K562 (cell line): Measurements from ENCODE around the gene ARID3C. TPM values are rescaled to one million over a fixed set of nuclear protein-coding genes. Genes with fewer than 3 reads are reported as not detected.

Experiments
- ATAC-seq: fragments of 200-7000 bp; cut with Tn5 transposase; 3 replicates; pipeline ENCODE4 v1.9.1; 2020; ENCODE audit warnings: moderate library complexity
- BruUV-seq: library from RNA; stranded (reverse); fragments of 400-500 nt; replicated peaks from 2 replicates; lab custom pipeline; 2021; lab: Mats Ljungman, UMichigan
- CTCF ChIA-PET: fragments of 300-600 bp; formaldehyde crosslinking; extraction: SDS; loops from one replicate; lab custom pipeline; 2021; ENCODE audit warnings: low intra/inter-chr PET ratio; lab: Yijun Ruan, JAX
- POLR2A ChIA-PET: fragments of 300-600, 350-650 bp; sonication (Branson Sonifier 250); formaldehyde crosslinking; extraction: SDS; loops from one replicate; lab custom pipeline; 2021; ENCODE audit warnings: antibody characterized with exemption, inconsistent platforms; lab: Yijun Ruan, JAX
- DNase-seq, 4 experiments: peaks; one replicate each; pipeline versions ENCODE4 v3.0.0 to v3.0.0-alpha.2; 2011 to 2018; ENCODE audit warnings: low spot score in 3 of 4, mixed read lengths in 3 of 4; ENCODE audit errors: extremely low read depth in 1 of 4
- FAIRE-seq: peaks from 2 replicates; lab custom pipeline; 2011; peaks lifted over from hg19 to GRCh38; lab: Jason Lieb, UNC
- H2AFZ ChIP-seq: 2 replicates; pipeline ENCODE4 v1.6.0; 2011; ENCODE audit warnings: low read depth, low read length, control low read depth, inconsistent platforms
- H3K27ac ChIP-seq: fragments of 200-600 bp; 3 replicates; pipeline ENCODE4 v1.8.0; 2011; ENCODE audit warnings: low read depth, mild to moderate bottlenecking, control low read depth, inconsistent platforms, low read length, moderate library complexity, mixed read lengths; ENCODE audit errors: extremely low read depth
- H3K27me3 ChIP-seq, 2 experiments: fragments of 300-600 bp in 1 of 2; 2 replicates in 1 of 2; 3 replicates in 1 of 2; pipeline versions ENCODE4 v1.6.0 to v1.8.0; 2011; ENCODE audit warnings: inconsistent platforms in 2 of 2, low read length in 2 of 2, mild to moderate bottlenecking in 1 of 2, mixed read lengths in 1 of 2, moderate library complexity in 1 of 2; ENCODE audit not compliant: control insufficient read depth in 2 of 2, insufficient read depth in 2 of 2
- H3K36me3 ChIP-seq: fragments of 300-600 bp; 3 replicates; pipeline ENCODE4 v1.8.0; 2011; ENCODE audit warnings: mild to moderate bottlenecking, low read length, inconsistent platforms; ENCODE audit not compliant: control insufficient read depth, insufficient read depth
- H3K4me1 ChIP-seq, 2 experiments: fragments of 200-600 bp in 1 of 2; replicated peaks in 1 of 2; 2 replicates in 1 of 2; 3 replicates in 1 of 2; pipeline versions ENCODE4 v1.5.1 to v1.8.0; 2011; ENCODE audit warnings: inconsistent platforms in 2 of 2, low read length in 2 of 2, mild to moderate bottlenecking in 1 of 2, mixed read lengths in 1 of 2, moderate library complexity in 1 of 2; ENCODE audit not compliant: control insufficient read depth in 2 of 2, insufficient read depth in 2 of 2
- H3K4me2 ChIP-seq: 2 replicates; pipeline ENCODE4 v1.6.1; 2011; ENCODE audit warnings: low read length, control low read depth, inconsistent platforms, mixed read lengths; ENCODE audit not compliant: insufficient read depth
- H3K4me3 ChIP-seq: fragments of 200-600 bp; sonication (generic), shearing (Covaris generic); 2 replicates; pipeline ENCODE4 v1.5.1; 2016; ENCODE audit warnings: control low read depth, inconsistent platforms
- H3K79me2 ChIP-seq: fragments of 200-600 bp; 3 replicates; pipeline ENCODE4 v1.8.0; 2011; ENCODE audit warnings: low read length, inconsistent platforms; ENCODE audit not compliant: control insufficient read depth, insufficient read depth
- H3K9ac ChIP-seq, 2 experiments: 2 replicates each; pipeline versions ENCODE4 v1.6.0 to v1.6.1; 2011; ENCODE audit warnings: low read depth in 2 of 2, low read length in 2 of 2, control low read depth in 1 of 2, inconsistent platforms in 1 of 2, mild to moderate bottlenecking in 1 of 2, mixed read lengths in 1 of 2; ENCODE audit not compliant: insufficient read depth in 1 of 2
- H3K9me1 ChIP-seq: one replicate; pipeline ENCODE4 v1.6.0; 2011; ENCODE audit warnings: inconsistent platforms, mild to moderate bottlenecking, low read length, moderate library complexity; ENCODE audit not compliant: control insufficient read depth, insufficient read depth
- H3K9me3 ChIP-seq: replicated peaks from 2 replicates; pipeline ENCODE4 v1.5.1; 2011; ENCODE audit warnings: low read depth, low read length, inconsistent platforms; ENCODE audit not compliant: control insufficient read depth, insufficient read depth
- H4K20me1 ChIP-seq: replicated peaks from 2 replicates; pipeline ENCODE4 v1.6.1; 2011; ENCODE audit warnings: low read length, inconsistent platforms, mixed read lengths; ENCODE audit not compliant: control insufficient read depth, insufficient read depth
- CBX3 ChIP-seq, 2 experiments: IDR thresholded peaks; 1 replicate in 1 of 2; 2 replicates in 1 of 2; pipeline ENCODE4 v1.6.1; 2012; ENCODE audit warnings: inconsistent platforms in 2 of 2, low read length in 2 of 2, borderline replicate concordance in 1 of 2, control low read depth in 1 of 2
- COPS2 ChIP-seq: fragments of 450-650 bp; conservative IDR thresholded peaks from 2 replicates; pipeline ENCODE4 v1.6.1; 2016; ENCODE audit warnings: mild to moderate bottlenecking, moderate library complexity
- HDAC8 ChIP-seq: fragments of 450-650 bp; IDR thresholded peaks from 2 replicates; pipeline ENCODE4 v1.6.1; 2016; ENCODE audit warnings: mild to moderate bottlenecking, missing genetic modification characterization, moderate library complexity, missing compliant biosample characterization
- ILK ChIP-seq: fragments of 450-650 bp; IDR thresholded peaks from 2 replicates; pipeline ENCODE4 v1.6.1; 2016; ENCODE audit warnings: missing genetic modification characterization, low read depth, mild to moderate bottlenecking, missing compliant biosample characterization, moderate library complexity, borderline replicate concordance
- MYBL2 ChIP-seq, 2 experiments: fragments of 450-650 bp in 1 of 2; sonication (generic) in 1 of 2; formaldehyde crosslinking in 1 of 2; IDR thresholded peaks; 2 replicates each; pipeline versions ENCODE4 v1.6.1 to v1.8.1; 2017 to 2022; ENCODE audit warnings: borderline replicate concordance in 1 of 2, inconsistent platforms in 1 of 2, low read depth in 1 of 2, mild to moderate bottlenecking in 1 of 2, missing genetic modification reagents in 1 of 2, moderate library complexity in 1 of 2
- RBM25 ChIP-seq: fragments of 200-400 bp; formaldehyde crosslinking; IDR thresholded peaks from 2 replicates; pipeline ENCODE4 v1.6.1; 2018; ENCODE audit warnings: low read length, low read depth, moderate library complexity; ENCODE audit not compliant: severe bottlenecking
- SMARCA5 ChIP-seq: fragments of 450-650 bp; IDR thresholded peaks from 2 replicates; pipeline ENCODE4 v1.6.1; 2016
- TBP ChIP-seq: optimal IDR thresholded peaks from 2 replicates; pipeline ENCODE3; 2011; ENCODE audit warnings: low read depth, low read length, improper control_type of control experiment
- ZBTB1 ChIP-seq: sonication (generic); formaldehyde crosslinking; IDR thresholded peaks from 2 replicates; pipeline ENCODE4 v1.8.1; 2023; ENCODE audit warnings: missing genetic modification reagents, low read depth, mild to moderate bottlenecking, borderline replicate concordance
- ZNF780A ChIP-seq: fragments of 250-450 bp; sonication (Bioruptor Pico); IDR thresholded peaks from 2 replicates; pipeline ENCODE4 v1.5.0; 2021; ENCODE audit warnings: mild to moderate bottlenecking
- WGBS: fragments of 100-300 bp; shearing (Covaris generic); methylation state at CpG from one replicate; pipeline ENCODE4 v1.1.6; 2016; ENCODE audit warnings: low coverage, mixed read lengths; ENCODE audit not compliant: insufficient coverage; ENCODE audit errors: missing lambda C conversion rate; 5-methylcytosine and 5-hydroxymethylcytosine counted together
- in situ Hi-C: fragments of 300-500 bp; cut with MboI; formaldehyde crosslinking; loops from 4 replicates; pipeline ENCODE4 v1.15.0; 2018; ENCODE audit warnings: inconsistent platforms, mixed read lengths
- intact Hi-C: fragments of 100-400 bp; cut with micrococcal nuclease; formaldehyde crosslinking; loops from 2 replicates; pipeline ENCODE4 v1.14.2; 2022
- polyA plus RNA-seq, 8 experiments: library from polyadenylated mRNA; depleted of rRNA in 4 of 8; stranded (reverse) in 5 of 8; unstranded in 3 of 8; fragments of >200 nt; fragmentation: Nextera tagmentation in 2 of 8; fragmentation: Illumina TruSeq in 1 of 8; extraction: Ambion mirVana in 2 of 8; extraction: Trizol in 1 of 8; gene quantifications; 2 replicates each; pipeline versions ENCODE4 v1.2.1 to v1.2.3, GENCODE V29; 2011 to 2014; ENCODE audit warnings: inconsistent platforms in 1 of 8, missing spikeins in 1 of 8
- total RNA-seq, 7 experiments: library from RNA; depleted of rRNA in 6 of 7; stranded (reverse); fragments of >200 nt in 6 of 7; fragmentation: Illumina TruSeq in 2 of 7; extraction: Trizol in 2 of 7; gene quantifications; 2 replicates each; pipeline versions ENCODE4 v1.2.1 to v1.2.3, GENCODE V29; 2011 to 2021; ENCODE audit warnings: low replicate concordance in 1 of 7
- TF ChIP-seq, protein P1 (sequence below): fragments of 250-450 bp; sonication (Bioruptor Pico); IDR thresholded peaks from 2 replicates; pipeline ENCODE4 v1.4.0; 2020

Gene ARID3C
- total and polyA plus RNA-seq, 9 of the 15 experiments (the other 6 are each of a cell fraction or from before 2014, with no cell fraction given): not detected

- no peaks in the 10 kb centered on the region for H3K4me1 ChIP-seq
- no peak overlapping the region for H3K4me2 ChIP-seq
- H3K27me3 ChIP-seq: peaks cover 10 to 79% of the 10 kb centered on the region in 2 experiments
- ChIA-PET POLR2A (interaction anchor here (0.6 kb wide), 1 partner anchor 10 kb away, joined by 3 read pairs; no protein-coding TSS in a partner anchor), CTCF (no interaction called here)
- peaks cover 4% of the 10 kb centered on the region for H4K20me1 ChIP-seq
- BruUV-seq: no TSS peak
- intact Hi-C loops (no loop called here), in situ Hi-C loops (no loop called here)
- DNase-seq (no peak), FAIRE-seq (no peak), ATAC-seq (no peak)
- no peak overlapping the region for H3K9ac ChIP-seq
- no peak overlapping the region for H3K27ac ChIP-seq
- H3K9me3 ChIP-seq: no peaks in the 10 kb centered on the region
- no peaks in the 10 kb centered on the region for H3K79me2 ChIP-seq
- H3K4me3 ChIP-seq: no peak overlapping the region
- H3K9me1 ChIP-seq: no peaks in the 10 kb centered on the region
- H3K36me3 ChIP-seq: no peaks in the 10 kb centered on the region
- no peak for TF ChIP-seq MYBL2 (IDR thresholded peaks at IDR 0.05; ENCODE audit: low read depth)
- TF ChIP-seq MYBL2 (CRISPR knock-in tag; IDR thresholded peaks at IDR 0.05; ENCODE audit: borderline replicate concordance): no peak
- no peak for TF ChIP-seq SMARCA5
- TF ChIP-seq, all 486 proteins: peak for 0
- no peak overlapping the region for H2AFZ ChIP-seq
Measured at GRCh38 chr9:34572092-34572491, 56.8 kb downstream of the ARID3C start.

DNA sequence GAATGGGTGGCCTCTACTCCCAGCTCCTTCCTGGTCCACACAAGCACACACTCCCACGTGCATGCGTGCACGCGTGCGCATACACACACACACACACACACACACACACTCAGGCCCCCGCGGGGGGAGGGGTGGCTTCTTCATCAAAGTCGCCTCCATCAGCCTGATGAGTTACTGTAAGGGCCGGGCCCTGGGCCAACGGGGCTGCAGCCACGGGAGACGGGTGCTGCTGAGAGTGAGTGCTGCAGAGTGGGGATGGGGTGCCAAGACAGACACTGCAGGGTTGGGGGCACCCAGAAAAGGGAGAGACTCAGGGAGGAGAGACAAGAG lies 57.4 kb downstream of the ARID3C start:
- 0% methylated on average over 10 of the region's 12 CpGs for WGBS

More for the DNA sequence above, 57.4 kb downstream of the ARID3C start:
- DNase-seq (no peak), FAIRE-seq (no peak), ATAC-seq (no peak)
- POLR2A ChIA-PET: interaction anchor here (0.6 kb wide), 1 partner anchor 10 kb away, joined by 3 read pairs; no protein-coding TSS in a partner anchor
- in situ Hi-C loops (no loop called here), intact Hi-C loops (no loop called here)
- CTCF ChIA-PET: no interaction called here
- H3K4me3 ChIP-seq: no peak overlapping the region
- H3K9me3 ChIP-seq: no peaks in the 10 kb centered on the region
- no peaks in the 10 kb centered on the region for H3K79me2 ChIP-seq
- no peaks in the 10 kb centered on the region for H3K9me1 ChIP-seq
- H3K27ac ChIP-seq: no peak overlapping the region
- H3K27me3 ChIP-seq: peaks cover 13 to 79% of the 10 kb centered on the region in 2 experiments
- no TSS peak for BruUV-seq
- H3K9ac ChIP-seq: no peak overlapping the region
- peaks cover 4% of the 10 kb centered on the region; the same call in 1 of the 2 replicates for H4K20me1 ChIP-seq
- H3K4me1 ChIP-seq: no peaks in the 10 kb centered on the region
- H2AFZ ChIP-seq: no peak overlapping the region
- H3K4me2 ChIP-seq: no peak overlapping the region
- TF ChIP-seq, protein P1, sequence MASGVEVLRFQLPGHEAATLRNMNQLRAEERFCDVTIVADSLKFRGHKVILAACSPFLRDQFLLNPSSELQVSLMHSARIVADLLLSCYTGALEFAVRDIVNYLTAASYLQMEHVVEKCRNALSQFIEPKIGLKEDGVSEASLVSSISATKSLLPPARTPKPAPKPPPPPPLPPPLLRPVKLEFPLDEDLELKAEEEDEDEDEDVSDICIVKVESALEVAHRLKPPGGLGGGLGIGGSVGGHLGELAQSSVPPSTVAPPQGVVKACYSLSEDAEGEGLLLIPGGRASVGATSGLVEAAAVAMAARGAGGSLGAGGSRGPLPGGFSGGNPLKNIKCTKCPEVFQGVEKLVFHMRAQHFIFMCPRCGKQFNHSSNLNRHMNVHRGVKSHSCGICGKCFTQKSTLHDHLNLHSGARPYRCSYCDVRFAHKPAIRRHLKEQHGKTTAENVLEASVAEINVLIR (CRISPR knock-in tag): no peak
- TF ChIP-seq ZNF780A (CRISPR knock-in tag): no peak
- TF ChIP-seq TBP: no peak
- no peak for TF ChIP-seq RBM25
- TF ChIP-seq COPS2: no peak
- TF ChIP-seq CBX3 (IDR thresholded peaks at IDR 0.05; ENCODE audit: borderline replicate concordance in 1 of 2, low read length in 2 of 2): no peak
- TF ChIP-seq ZBTB1 (CRISPR knock-in tag): no peak
- TF ChIP-seq ILK: no peak
- TF ChIP-seq HDAC8 (tag): no peak
- no peaks in the 10 kb centered on the region for H3K36me3 ChIP-seq
